ENCODE measurements around the gene KRTCAP3.

- no peak for TF ChIP-seq CTCF (conservative IDR thresholded peaks at IDR 0.05; ENCODE audit: low read length)
- TF ChIP-seq EZH2phosphoT487 (IDR thresholded peaks at IDR 0.05; ENCODE audit: borderline replicate concordance, low read depth, low read length): no peak
These were observed 6.2 kb downstream of the KRTCAP3 start for GRCh38 chr2:27448381-27448780.

Data from OCI-LY7 (cell line).